GOT3 (cell line): ENCODE measurements around the gene FGF6.
"Not testable (repeated sequence)": the region's sequence is repeated elsewhere in the genome, so short reads cannot be mapped to it uniquely, and the experiment has no call there.

ENCODE experiments used
- DNase-seq: peaks from one replicate; lab custom pipeline; 2025; ENCODE audit warnings: mixed read lengths; lab: John Stamatoyannopoulos, UW

FGF6 gene

DNA sequence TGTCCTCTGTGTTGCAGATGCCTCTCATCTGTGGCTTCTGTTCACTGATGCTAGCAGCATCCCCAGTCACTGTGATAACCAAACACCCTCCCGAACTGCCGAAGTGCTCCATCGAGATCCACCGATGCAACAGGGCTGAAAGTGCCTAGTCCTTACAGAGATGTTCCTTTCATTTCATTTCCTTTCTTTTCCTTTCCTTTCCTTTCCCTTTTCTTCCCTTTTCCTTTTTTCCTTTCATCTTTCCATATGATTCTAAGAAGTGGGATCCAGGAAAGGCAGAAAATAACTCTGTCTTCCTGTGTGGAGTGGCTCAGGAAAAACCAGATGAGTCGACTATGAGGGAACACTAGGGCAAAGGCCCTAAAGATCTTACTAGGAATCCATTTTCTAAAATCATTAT is 26.7 kb downstream of the FGF6 start:
- DNase-seq: no peak

DNA sequence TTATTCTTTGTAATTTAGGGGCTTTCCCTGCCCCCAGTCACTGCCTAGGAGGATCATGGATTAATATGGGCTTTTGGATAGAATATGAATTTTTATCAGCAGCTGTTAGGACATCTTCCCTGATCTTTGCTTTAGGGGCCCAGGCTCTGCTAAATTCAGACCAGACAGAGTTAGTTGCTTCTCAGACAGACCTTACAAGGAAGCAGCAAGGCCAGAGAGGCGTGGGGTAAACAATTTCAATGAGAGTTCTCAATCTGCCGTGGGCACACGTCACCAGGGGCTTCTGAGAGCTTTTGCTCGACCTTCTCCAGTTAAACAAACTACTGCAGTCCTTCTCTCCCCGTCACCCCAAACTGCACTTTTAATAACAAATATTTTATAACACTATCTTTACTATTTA is 27.7 kb downstream of the FGF6 start:
- no peak for DNase-seq

- no peak for DNase-seq
These were observed 28.2 kb downstream of the FGF6 start for GRCh38 chr12:4417455-4417854.

DNA sequence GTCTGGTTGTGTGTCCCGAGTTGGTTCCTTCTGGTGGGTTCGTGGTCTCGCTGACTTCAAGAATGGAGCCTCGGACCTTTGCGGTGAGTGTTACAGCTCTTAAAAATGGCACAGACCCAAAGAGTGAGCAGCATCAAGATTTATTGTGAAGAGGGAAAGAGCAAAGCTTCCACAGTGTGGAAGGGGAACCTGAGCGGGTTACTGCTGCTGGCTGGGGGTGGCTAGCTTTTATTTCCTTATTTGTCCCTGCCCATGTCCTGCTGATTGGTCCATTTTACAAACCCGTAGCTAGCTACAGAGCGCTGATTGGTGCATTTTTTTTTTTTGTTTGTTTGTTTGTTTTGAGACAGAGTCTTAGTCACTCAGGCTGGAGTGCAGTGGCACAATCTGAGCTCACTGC is 29.3 kb downstream of the FGF6 start:
- DNase-seq: no peak

- no peak for DNase-seq
These were observed 33.1 kb downstream of the FGF6 start for GRCh38 chr12:4412465-4412864.

DNA sequence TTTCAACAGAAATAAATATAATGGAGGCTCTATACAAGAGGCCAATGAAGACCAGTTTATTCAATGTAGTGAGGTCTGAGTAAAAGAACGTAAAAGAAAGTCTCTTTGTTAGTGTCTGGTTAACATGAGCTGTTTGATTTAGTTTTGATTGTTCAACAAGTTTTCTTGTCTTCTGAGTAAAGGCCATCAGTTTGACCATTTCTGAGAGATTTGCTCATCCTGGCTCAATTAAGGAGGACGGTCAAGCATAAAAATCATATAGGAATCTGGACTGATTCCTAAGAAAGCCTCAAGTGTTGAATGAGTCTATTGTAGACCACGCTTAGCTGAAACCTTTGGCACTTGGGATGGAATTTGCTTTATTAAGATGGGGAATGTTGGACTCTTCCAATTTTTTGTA is 33.6 kb downstream of the FGF6 start:
- no peak for DNase-seq

- DNase-seq: no peak
These were observed 38.5 kb downstream of the FGF6 start for GRCh38 chr12:4407136-4407535.

GRCh38 chr12:4404877-4405637 is 40.6 kb downstream of the FGF6 start:
- DNase-seq: not testable (repeated sequence)

GRCh38 chr12:4402996-4403395 is 42.6 kb downstream of the FGF6 start:
- no peak for DNase-seq

- DNase-seq: no peak
These were observed 44.5 kb downstream of the FGF6 start for GRCh38 chr12:4401117-4401516.

- no peak for DNase-seq
These were observed 49.8 kb downstream of the FGF6 start for GRCh38 chr12:4395818-4396217.

GRCh38 chr12:4393211-4393610 is 52.4 kb downstream of the FGF6 start:
- no peak for DNase-seq

- DNase-seq: no peak
These were observed 53.3 kb downstream of the FGF6 start for GRCh38 chr12:4392223-4392742.

- no peak for DNase-seq
These were observed 57.0 kb downstream of the FGF6 start for GRCh38 chr12:4388662-4389061.

DNA sequence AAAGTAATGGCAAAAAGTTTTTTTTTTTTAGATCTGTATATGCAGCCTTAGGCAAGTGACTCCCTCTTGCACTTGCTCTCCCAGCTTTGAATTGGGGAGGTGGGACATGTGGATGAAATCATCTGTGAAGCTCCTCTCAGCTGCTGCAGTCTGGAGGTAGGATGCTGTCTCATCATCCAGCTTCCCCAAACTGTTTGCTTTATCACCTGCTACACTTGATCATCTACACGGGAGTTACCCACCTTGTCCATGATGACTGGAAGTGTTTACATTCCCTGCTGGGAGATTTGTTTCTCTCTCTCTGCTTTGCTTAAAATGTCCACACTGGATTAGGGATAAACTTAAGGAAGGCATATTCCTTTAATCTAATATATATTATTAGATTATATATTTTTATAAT is 57.6 kb downstream of the FGF6 start:
- no peak for DNase-seq

- DNase-seq: no peak
These were observed 58.0 kb downstream of the FGF6 start for GRCh38 chr12:4387607-4388006.

GRCh38 chr12:4386801-4387200 is 58.8 kb downstream of the FGF6 start:
- no peak for DNase-seq
